OCI-LY7 (cell line): Measurements from ENCODE around the gene CEP295NL. TPM values are rescaled to one million over a fixed set of nuclear protein-coding genes. Genes with fewer than 3 reads are reported as not detected.

Experiments
- BruUV-seq: library from RNA; stranded (reverse); fragments of 400-500 nt; replicated peaks from 2 replicates; lab custom pipeline; 2021; lab: Mats Ljungman, UMichigan
- CTCF ChIA-PET: fragments of 300-600 bp; sonication (Branson Sonifier 250); formaldehyde crosslinking; loops from one replicate; lab custom pipeline; 2022; ENCODE audit warnings: antibody characterized with exemption; ENCODE audit not compliant: unreplicated experiment; lab: Charles Lee
- POLR2A ChIA-PET: fragments of 300-600 bp; sonication (Branson Sonifier 250); formaldehyde crosslinking; loops from one replicate; lab custom pipeline; 2022; ENCODE audit warnings: antibody characterized with exemption; lab: Charles Lee
- DNase-seq: peaks from one replicate; pipeline ENCODE4 v3.0.0-alpha.2; 2015; ENCODE audit warnings: low spot score
- H2AFZ ChIP-seq: fragments of 200-600 bp; sonication (generic), shearing (Covaris generic); 2 replicates; pipeline ENCODE4 v1.6.1; 2014; ENCODE audit warnings: mild to moderate bottlenecking, antibody characterized with exemption, low read length, moderate library complexity
- H3K27ac ChIP-seq: fragments of 200-600 bp; sonication (generic); 2 replicates; pipeline ENCODE4 v1.5.1; 2014; ENCODE audit warnings: mixed run types, low read depth, mild to moderate bottlenecking, moderate library complexity, low read length, inconsistent platforms; ENCODE audit not compliant: poor library complexity, severe bottlenecking
- H3K36me3 ChIP-seq: fragments of 200-600 bp; sonication (generic); 2 replicates; pipeline ENCODE4 v1.6.1; 2014; ENCODE audit warnings: mild to moderate bottlenecking, antibody characterized with exemption, low read length, moderate library complexity, mixed read lengths; ENCODE audit not compliant: insufficient read depth
- H3K4me1 ChIP-seq: fragments of 200-600 bp; sonication (generic); 2 replicates; pipeline ENCODE4 v1.5.1; 2014; ENCODE audit warnings: mild to moderate bottlenecking, low read length; ENCODE audit not compliant: insufficient read depth, poor library complexity, severe bottlenecking
- H3K4me2 ChIP-seq: fragments of 200-600 bp; sonication (generic); 2 replicates; pipeline ENCODE4 v1.6.1; 2014; ENCODE audit warnings: mild to moderate bottlenecking, low read length
- H3K4me3 ChIP-seq: fragments of 200-600 bp; sonication (generic); 2 replicates; pipeline ENCODE4 v1.5.1; 2014; ENCODE audit warnings: mild to moderate bottlenecking, low read depth, low read length; ENCODE audit not compliant: poor library complexity, severe bottlenecking
- H3K79me2 ChIP-seq: fragments of 200-600 bp; sonication (generic); 2 replicates; pipeline ENCODE4 v1.6.1; 2016; ENCODE audit warnings: low read depth, mild to moderate bottlenecking, low read length, moderate library complexity, mixed read lengths; ENCODE audit not compliant: insufficient read depth
- H3K9me2 ChIP-seq: fragments of 200-600 bp; sonication (generic); 2 replicates; pipeline ENCODE4 v1.6.1; 2016; ENCODE audit warnings: mild to moderate bottlenecking, low read length, mixed read lengths; ENCODE audit not compliant: insufficient read depth
- H3K9me3 ChIP-seq: fragments of 200-600 bp; sonication (generic); 2 replicates; pipeline ENCODE4 v1.6.1; 2014; ENCODE audit warnings: mild to moderate bottlenecking, mixed run types, low read length, mixed read lengths
- H4K20me1 ChIP-seq: fragments of 200-600 bp; sonication (generic); 2 replicates; pipeline ENCODE4 v1.6.1; 2014; ENCODE audit warnings: mild to moderate bottlenecking, antibody characterized with exemption, low read length, moderate library complexity, mixed read lengths; ENCODE audit not compliant: insufficient read depth
- CTCF ChIP-seq: fragments of 200-600 bp; sonication (generic); conservative IDR thresholded peaks from 2 replicates; pipeline ENCODE4 v1.5.1; 2014; ENCODE audit warnings: mild to moderate bottlenecking, antibody characterized with exemption, low read length, moderate library complexity, mixed read lengths
- EZH2phosphoT487 ChIP-seq: fragments of 200-600 bp; sonication (generic); IDR thresholded peaks from 2 replicates; pipeline ENCODE4 v1.6.1; 2018; ENCODE audit warnings: low read depth, borderline replicate concordance, mild to moderate bottlenecking, mixed run types, antibody characterized with exemption, low read length, moderate library complexity, mixed read lengths
- intact Hi-C: fragments of 100-400 bp; cut with micrococcal nuclease; formaldehyde crosslinking; loops from one replicate; pipeline ENCODE4 v1.10.0; 2022; ENCODE audit not compliant: unreplicated experiment
- total RNA-seq, 2 experiments: library from RNA; depleted of rRNA in 1 of 2; stranded (reverse); fragments of >200 nt in 1 of 2; shearing (Covaris generic) in 1 of 2; gene quantifications; 2 replicates each; pipeline ENCODE4 v1.2.3, GENCODE V29; 2014 to 2022

The CEP295NL gene
- total RNA-seq, 2 experiments from 2014 or later = not detected

- BruUV-seq = no TSS peak
- TF ChIP-seq EZH2phosphoT487 (no peak), CTCF (peak; percentile 94)
- no peak overlapping the region for H3K27ac ChIP-seq
- H2AFZ ChIP-seq = peak overlapping the region; percentile 47; the same call in 1 of the 2 replicates
- H3K36me3 ChIP-seq = peaks cover 9% of the 10 kb centered on the region; the same call in 1 of the 2 replicates
- peak overlapping the region; percentile 1 for H3K4me3 ChIP-seq
- H3K9me2 ChIP-seq = no peaks in the 10 kb centered on the region
- peaks cover 25% of the 10 kb centered on the region for H3K79me2 ChIP-seq
- intact Hi-C loops = loop anchor here (5.0 kb wide), 1 partner anchor 346 kb away; no protein-coding TSS in a partner anchor
- POLR2A ChIA-PET = no interaction called here
- peaks cover 28% of the 10 kb centered on the region for H3K4me1 ChIP-seq
- H3K4me2 ChIP-seq = peak overlapping the region; percentile 42
- H4K20me1 ChIP-seq = peaks cover 15% of the 10 kb centered on the region; the same call in 1 of the 2 replicates
- DNase-seq = peak; percentile 83
- no peaks in the 10 kb centered on the region for H3K9me3 ChIP-seq
- CTCF ChIA-PET = no interaction called here
Measured at GRCh38 chr17:78842881-78843565, 60.0 kb downstream of the CEP295NL start.

GRCh38 chr17:78840780-78841611 lies 62.0 kb downstream of the CEP295NL start, which contains the start of gene USP36:
TSS of gene USP36 (minus strand) at chr17:78840814. CDS start at chr17:78836363, 4,451 bp downstream.
- peak; percentile 24; the same call in 1 of the 2 replicates for TF ChIP-seq CTCF
- TF ChIP-seq EZH2phosphoT487 = no peak
- POLR2A ChIA-PET = interaction anchor here (0.9 kb wide), 1 partner anchor 126 kb away, joined by 3 read pairs; no protein-coding TSS in a partner anchor
- Histone ChIP-seq H3K36me3 (peaks cover 29% of the 10 kb centered on the region), H3K4me2 (peak within 1 kb of the TSS; percentile 91), H3K9me2 (no peaks in the 10 kb centered on the region), H2AFZ (peak within 1 kb of the TSS; percentile 65), H3K4me1 (peaks cover 28% of the 10 kb centered on the region), H3K4me3 (peak within 1 kb of the TSS; percentile 84), H3K9me3 (no peaks in the 10 kb centered on the region), H3K27ac (peak within 1 kb of the TSS; percentile 70), H4K20me1 (peaks cover 22% of the 10 kb centered on the region; the same call in 1 of the 2 replicates), H3K79me2 (peaks cover 40% of the 10 kb centered on the region)
- intact Hi-C loops = loop anchor here (2.0 to 5.0 kb wide), 3 partner anchors 60 to 344 kb away; no protein-coding TSS in a partner anchor
- BruUV-seq = no TSS peak
- CTCF ChIA-PET = interaction anchor here (0.6 kb wide), 1 partner anchor 46 kb away, joined by 3 read pairs; no protein-coding TSS in a partner anchor
- peak; percentile 100 for DNase-seq

Other genes with a start within 250 kb of the CEP295NL start
- 73.0 and 88.1 TPM in 2 replicates for gene CYTH1, start 120.9 kb downstream of the CEP295NL start, total RNA-seq (2014; rRNA removed; shearing (Covaris generic))
- gene CYTH1, start 120.9 kb downstream of the CEP295NL start, total RNA-seq (2022) = 148 and 156 TPM in 2 replicates
- gene USP36, start 62.4 kb downstream of the CEP295NL start, total RNA-seq (2014; rRNA removed; shearing (Covaris generic)) = 46.6 and 47.2 TPM in 2 replicates
- gene USP36, start 62.4 kb downstream of the CEP295NL start, total RNA-seq (2022) = 113 and 144 TPM in 2 replicates
- 0.54 and 0.57 TPM in 2 replicates for gene TIMP2, start 22.2 kb upstream of the CEP295NL start, total RNA-seq (2014; rRNA removed; shearing (Covaris generic))
- not detected in 2 replicates for gene TIMP2, start 22.2 kb upstream of the CEP295NL start, total RNA-seq (2022)
- gene LGALS3BP, start 76.7 kb upstream of the CEP295NL start, total RNA-seq (2014; rRNA removed; shearing (Covaris generic)) = 0.88 TPM in 1 of 2 replicates, not detected in the other
- gene LGALS3BP, start 76.7 kb upstream of the CEP295NL start, total RNA-seq (2022) = 1.3 and 1.7 TPM in 2 replicates
- gene CANT1, start 106.6 kb upstream of the CEP295NL start, total RNA-seq (2014; rRNA removed; shearing (Covaris generic)) = 36.3 and 37.2 TPM in 2 replicates
- gene CANT1, start 106.6 kb upstream of the CEP295NL start, total RNA-seq (2022) = 51.7 and 60.5 TPM in 2 replicates
- gene C1QTNF1, start 121.0 kb upstream of the CEP295NL start, total RNA-seq (2014; rRNA removed; shearing (Covaris generic)) = not detected in 2 replicates
- gene C1QTNF1, start 121.0 kb upstream of the CEP295NL start, total RNA-seq (2022) = not detected in 2 replicates
- gene ENGASE, start 171.6 kb upstream of the CEP295NL start, total RNA-seq (2014; rRNA removed; shearing (Covaris generic)) = 8.4 and 13.9 TPM in 2 replicates
- 31.4 and 35.1 TPM in 2 replicates for gene ENGASE, start 171.6 kb upstream of the CEP295NL start, total RNA-seq (2022)